ENCODE measurements around the gene DLX4. TPM values are rescaled to one million over a fixed set of nuclear protein-coding genes. Genes with fewer than 3 reads are reported as not detected.
A peak's percentile ranks its signal among the peaks of the same experiment; 100 is the strongest.

Gene DLX4
- total RNA-seq, 1 experiment from 2014 or later = 2.5 TPM

DNA sequence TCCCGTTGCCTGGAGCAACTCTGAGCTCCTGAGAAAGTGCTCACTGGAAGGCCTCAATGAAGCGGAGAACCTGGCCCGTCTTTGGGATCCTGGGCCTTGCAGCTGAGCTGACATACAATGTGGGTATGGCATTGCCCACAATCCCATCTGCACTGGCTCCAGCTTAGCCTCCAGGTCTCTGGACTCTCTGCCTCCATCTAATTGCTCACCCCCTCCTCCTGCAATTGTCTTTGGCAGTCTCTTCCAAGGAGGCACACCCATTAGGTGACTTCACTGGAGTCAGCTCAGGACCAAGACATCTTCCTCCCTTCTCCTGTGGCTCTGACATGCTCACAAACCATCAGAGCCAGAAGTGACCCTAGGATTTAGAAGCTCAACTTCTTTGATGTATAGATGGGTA is 1.5 kb downstream of the DLX4 start:
- peak overlapping the region in 1 of 2 experiments; percentile 96; a peak in 4 of 5 replicates for H3K4me3 Mint-ChIP-seq
- Histone ChIP-seq H2AFZ (ENCODE audit: low read length) (no peak overlapping the region), H3K4me2 (ENCODE audit: insufficient read depth, insufficient read length, low read length) (no peak overlapping the region), H3K27me3 (ENCODE audit: insufficient read depth, low read length) (peaks cover 91% of the 10 kb centered on the region), H3K9me3 (ENCODE audit: control insufficient read depth, low read depth, low read length) (no peaks in the 10 kb centered on the region), H3K4ac (ENCODE audit: low read depth, low read length) (no peak overlapping the region), H3K23me2 (ENCODE audit: insufficient read length, low read depth, low read length, poor library complexity, severe bottlenecking) (peaks cover 15% of the 10 kb centered on the region), H2BK20ac (ENCODE audit: low read depth, low read length, poor library complexity, severe bottlenecking) (no peak overlapping the region), H2BK12ac (ENCODE audit: insufficient read length, low read depth, low read length) (no peak overlapping the region), H4K91ac (ENCODE audit: insufficient read length, low read depth, low read length) (no peak overlapping the region), H3K79me2 (ENCODE audit: insufficient read depth, low read length) (no peaks in the 10 kb centered on the region), H3K18ac (ENCODE audit: insufficient read length, low read depth, low read length) (no peak overlapping the region), H3K14ac (ENCODE audit: insufficient read depth, low read length) (no peak overlapping the region), H2BK5ac (ENCODE audit: insufficient read length, low read length) (no peak overlapping the region), H4K5ac (ENCODE audit: insufficient read length, low read depth, low read length) (no peak overlapping the region), H4K20me1 (ENCODE audit: control insufficient read depth, insufficient read depth, insufficient read length) (no peaks in the 10 kb centered on the region), H2BK15ac (ENCODE audit: low read depth, low read length) (no peak overlapping the region), H3K56ac (ENCODE audit: insufficient read length, low read depth, low read length) (no peak overlapping the region), H3K79me1 (ENCODE audit: insufficient read depth, low read depth, low read length, poor library complexity, severe bottlenecking) (no peaks in the 10 kb centered on the region), H3K23ac (ENCODE audit: insufficient read length, low read depth, low read length) (no peak overlapping the region), H2BK120ac (ENCODE audit: low read depth, low read length, poor library complexity, severe bottlenecking) (no peak overlapping the region), H3T11ph (ENCODE audit: low read length) (no peak overlapping the region), H4K8ac (replicated peaks; ENCODE audit: insufficient read length, low read depth, low read length) (no peak overlapping the region), H3K4me1 (ENCODE audit: insufficient read depth, low read length) (no peaks in the 10 kb centered on the region), H2AK5ac (ENCODE audit: insufficient read length, low read length) (no peak overlapping the region), H3K27ac (ENCODE audit: insufficient read length, low read depth, low read length) (no peak overlapping the region), H3K9ac (ENCODE audit: extremely low read depth, insufficient read length, low read length) (no peak overlapping the region)
- peaks cover 25 to 49% of the 10 kb centered on the region in 2 experiments for H3K4me1 Mint-ChIP-seq
- H3K27ac Mint-ChIP-seq = no peak overlapping the region
- H3K9me3 Mint-ChIP-seq = peaks cover 0 to 6% of the 10 kb centered on the region in 2 experiments; a peak in 2 of 5 replicates
- TF ChIP-seq, protein P1, sequence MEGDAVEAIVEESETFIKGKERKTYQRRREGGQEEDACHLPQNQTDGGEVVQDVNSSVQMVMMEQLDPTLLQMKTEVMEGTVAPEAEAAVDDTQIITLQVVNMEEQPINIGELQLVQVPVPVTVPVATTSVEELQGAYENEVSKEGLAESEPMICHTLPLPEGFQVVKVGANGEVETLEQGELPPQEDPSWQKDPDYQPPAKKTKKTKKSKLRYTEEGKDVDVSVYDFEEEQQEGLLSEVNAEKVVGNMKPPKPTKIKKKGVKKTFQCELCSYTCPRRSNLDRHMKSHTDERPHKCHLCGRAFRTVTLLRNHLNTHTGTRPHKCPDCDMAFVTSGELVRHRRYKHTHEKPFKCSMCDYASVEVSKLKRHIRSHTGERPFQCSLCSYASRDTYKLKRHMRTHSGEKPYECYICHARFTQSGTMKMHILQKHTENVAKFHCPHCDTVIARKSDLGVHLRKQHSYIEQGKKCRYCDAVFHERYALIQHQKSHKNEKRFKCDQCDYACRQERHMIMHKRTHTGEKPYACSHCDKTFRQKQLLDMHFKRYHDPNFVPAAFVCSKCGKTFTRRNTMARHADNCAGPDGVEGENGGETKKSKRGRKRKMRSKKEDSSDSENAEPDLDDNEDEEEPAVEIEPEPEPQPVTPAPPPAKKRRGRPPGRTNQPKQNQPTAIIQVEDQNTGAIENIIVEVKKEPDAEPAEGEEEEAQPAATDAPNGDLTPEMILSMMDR (conservative IDR thresholded peaks at IDR 0.05) = no peak
- DNase-seq = no peak
- no peaks in the 10 kb centered on the region; a peak in 1 of 7 replicates for H3K36me3 Mint-ChIP-seq (ENCODE audit: insufficient read depth in 1 of 3, low read depth in 3 of 3)
- H3K27me3 Mint-ChIP-seq (ENCODE audit: low read depth) = peaks cover 98% of the 10 kb centered on the region
- no CpG with 5 or more reads among the region's 3 CpGs for WGBS (ENCODE audit: extremely low coverage, insufficient read length, low lambda C conversion rate)

All from H9 (cell line).